Esophagus squamous epithelium (tissue), 5 donors: ENCODE results near the gene TNFRSF6B. TPM values are rescaled to one million over a fixed set of nuclear protein-coding genes. Genes with fewer than 3 reads are reported as not detected.
A peak's percentile ranks its signal among the peaks of the same experiment; 100 is the strongest.
"Not testable (repeated sequence)": the region's sequence is repeated elsewhere in the genome, so short reads cannot be mapped to it uniquely, and the experiment has no call there.

Experiments used
- DNase-seq: peaks from one replicate; lab custom pipeline; 2025; lab: John Stamatoyannopoulos, UW
- H3K27ac ChIP-seq, 4 donors: fragments of 200-600 bp; sonication (generic); one replicate each; pipeline ENCODE4 v1.5.1; 2016 to 2019; ENCODE audit warnings: mild to moderate bottlenecking in 1 of 4
- H3K27me3 ChIP-seq, 4 donors: fragments of 200-600 bp; sonication (generic); 1 replicate in 3 of 4; 2 replicates in 1 of 4; pipeline versions ENCODE4 v1.5.1 to v1.6.0; 2017 to 2021; ENCODE audit warnings: antibody characterized with exemption in 1 of 4
- H3K36me3 ChIP-seq, 3 donors: fragments of 200-600 bp; sonication (generic); one replicate each; pipeline ENCODE4 v1.5.1; 2016 to 2019
- H3K4me1 ChIP-seq, 3 donors: fragments of 200-600 bp; sonication (generic); one replicate each; pipeline ENCODE4 v1.5.1; 2017 to 2019
- H3K4me3 ChIP-seq, 4 donors: fragments of 200-600 bp; sonication (generic); 1 replicate in 3 of 4; 2 replicates in 1 of 4; pipeline ENCODE4 v1.5.1; 2016 to 2019; ENCODE audit warnings: mild to moderate bottlenecking in 2 of 4, moderate library complexity in 1 of 4
- H3K9me3 ChIP-seq, 3 donors: fragments of 200-600 bp; sonication (generic); one replicate each; pipeline ENCODE4 v1.5.1; 2016 to 2019
- CTCF ChIP-seq, 6 experiments: fragments of 450-650 bp in 4 of 6; fragments of 200-600 bp in 2 of 6; sonication (generic) in 2 of 6; IDR thresholded peaks; one replicate each; pipeline ENCODE4 v1.5.1; 2016 to 2019; ENCODE audit warnings: antibody characterized with exemption in 6 of 6, mild to moderate bottlenecking in 4 of 6, moderate library complexity in 4 of 6
- POLR2A ChIP-seq, 4 donors: fragments of 450-650 bp; IDR thresholded peaks; one replicate each; pipeline ENCODE4 v1.6.1; 2017; ENCODE audit warnings: antibody characterized with exemption in 4 of 4, mild to moderate bottlenecking in 4 of 4, moderate library complexity in 3 of 4
- WGBS, 2 donors: methylation state at CpG; one replicate each; pipeline ENCODE4 v1.1.5; 2018; 5-methylcytosine and 5-hydroxymethylcytosine counted together
- intact Hi-C: fragments of 100-400 bp; cut with DNase I; formaldehyde crosslinking; loops from one replicate; pipeline ENCODE4 v1.15.0; 2022
- total RNA-seq, 4 donors: library from RNA; depleted of rRNA; stranded (reverse); fragments of >200 nt; gene quantifications; one replicate each; pipeline ENCODE4 v1.1.0, GENCODE V29; 2016
- donor health status: DM: yes; HTN: yes; CAD: no.

TNFRSF6B gene
- total RNA-seq, 4 donors from 2014 or later = 2.5 to 15.2 (median 10.6) TPM

DNA sequence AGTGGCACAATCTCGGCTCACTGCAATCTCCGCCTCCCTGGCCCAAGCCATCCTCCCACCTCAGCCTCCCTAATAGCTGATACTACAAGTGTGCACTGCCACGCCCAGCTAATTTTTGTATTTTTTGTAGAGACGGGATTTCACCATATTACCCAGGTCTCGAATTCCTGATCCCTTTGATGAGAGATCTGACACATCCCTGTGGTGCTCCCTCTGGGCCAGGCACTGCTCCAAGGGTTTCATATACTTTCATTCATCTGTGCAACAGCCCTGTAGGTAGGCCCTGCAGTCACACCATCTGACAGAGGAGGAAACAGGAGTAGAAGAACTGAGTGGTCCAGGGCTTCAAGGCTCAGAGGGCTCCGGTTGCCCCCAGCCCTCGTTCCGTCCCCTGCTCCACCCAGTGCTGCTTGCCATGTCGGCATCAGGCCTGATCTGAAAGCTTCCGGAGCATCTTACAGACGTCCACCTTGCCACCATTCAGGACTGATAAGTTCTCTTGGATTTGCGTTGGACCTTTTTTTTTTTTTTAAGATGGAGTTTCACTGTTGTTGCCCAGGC lies 14.7 kb downstream of the TNFRSF6B start:
- H3K27me3 ChIP-seq = no peaks in the 10 kb centered on the region
- H3K36me3 ChIP-seq = peaks cover 0 to 76% (median 12%) of the 10 kb centered on the region in 3 donors
- WGBS, 2 donors = 78 to 79% methylated on average over 12 of the region's 12 CpGs
- intact Hi-C loops = no loop called here
- no peak for TF ChIP-seq CTCF (IDR thresholded peaks at IDR 0.05)
- TF ChIP-seq POLR2A (IDR thresholded peaks at IDR 0.05) = no peak
- H3K4me1 ChIP-seq = peaks cover 20 to 36% (median 21%) of the 10 kb centered on the region in 3 donors
- no peak overlapping the region for H3K4me3 ChIP-seq
- H3K9me3 ChIP-seq = peaks cover 0 to 14% (median 7%) of the 10 kb centered on the region in 3 donors
- DNase-seq = no peak
- H3K27ac ChIP-seq = no peak overlapping the region

GRCh38 chr20:63712191-63712590 lies 15.7 kb downstream of the TNFRSF6B start:
- Histone ChIP-seq H3K4me3 (no peak overlapping the region), H3K27ac (no peak overlapping the region), H3K4me1 (peaks cover 10 to 25% (median 14%) of the 10 kb centered on the region in 3 donors), H3K9me3 (peaks cover 0 to 14% (median 7%) of the 10 kb centered on the region in 3 donors), H3K36me3 (peaks cover 0 to 82% (median 9%) of the 10 kb centered on the region in 3 donors), H3K27me3 (no peaks in the 10 kb centered on the region)
- 92 to 100% methylated on average over 1 of the region's 1 CpG for WGBS, 2 donors
- intact Hi-C loops = no loop called here
- no peak for TF ChIP-seq POLR2A (IDR thresholded peaks at IDR 0.05)
- TF ChIP-seq CTCF (IDR thresholded peaks at IDR 0.05) = no peak
- no peak for DNase-seq

DNA sequence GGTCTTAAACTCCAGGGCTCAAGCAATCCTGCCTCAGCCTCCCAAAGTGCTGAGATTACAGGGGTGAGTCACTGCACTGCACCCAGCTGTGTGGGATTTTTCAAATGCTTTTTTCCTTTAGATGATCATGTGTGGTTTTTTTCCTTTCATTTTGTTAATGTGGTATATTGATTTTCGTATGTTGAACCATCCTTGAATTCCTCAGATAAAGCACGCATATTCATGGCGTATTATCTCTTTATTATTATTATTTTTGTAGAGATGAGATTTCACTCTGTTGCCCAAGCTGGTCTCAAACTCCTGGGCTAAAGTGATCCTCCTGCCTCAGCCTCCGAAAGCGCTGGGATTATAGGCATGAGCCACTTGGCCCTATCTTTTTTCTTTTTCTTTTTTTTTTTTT lies 18.4 kb downstream of the TNFRSF6B start:
- WGBS, 2 donors = 95 to 96% methylated on average over 5 of the region's 5 CpGs
- intact Hi-C loops = no loop called here
- H3K36me3 ChIP-seq = peaks cover 0 to 99% (median 16%) of the 10 kb centered on the region in 3 donors

DNA sequence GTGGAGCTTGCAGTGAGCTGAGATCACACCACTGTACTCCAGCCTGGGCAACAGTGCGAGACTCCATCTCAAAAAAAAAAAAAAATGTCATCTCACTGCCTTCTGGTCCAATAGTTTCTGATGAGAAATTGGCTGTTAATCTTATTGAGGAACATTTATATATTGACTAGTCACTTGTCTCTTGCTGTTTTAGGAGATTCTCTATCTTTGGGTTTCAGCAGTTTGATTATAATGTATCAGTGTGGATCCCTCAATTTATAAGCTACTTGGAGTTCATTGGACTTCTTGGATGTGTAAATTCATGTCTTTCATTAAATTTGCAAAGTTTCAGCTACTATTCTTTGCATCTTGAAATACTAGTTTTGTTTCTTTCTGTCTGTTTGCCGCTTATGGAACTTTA lies 22.5 kb downstream of the TNFRSF6B start:
- Histone ChIP-seq H3K4me1 (no peaks in the 10 kb centered on the region), H3K27ac (no peak overlapping the region), H3K36me3 (peaks cover 0 to 96% (median 20%) of the 10 kb centered on the region in 3 donors), H3K4me3 (no peak overlapping the region), H3K9me3 (peaks cover 0 to 29% (median 19%) of the 10 kb centered on the region in 3 donors), H3K27me3 (no peaks in the 10 kb centered on the region)
- no peak for TF ChIP-seq CTCF (IDR thresholded peaks at IDR 0.05)
- no peak for TF ChIP-seq POLR2A (IDR thresholded peaks at IDR 0.05)
- intact Hi-C loops = no loop called here
- no peak for DNase-seq
- WGBS, 2 donors = 98 to 100% methylated on average over 2 of the region's 2 CpGs

More for the DNA sequence above, 18.4 kb downstream of the TNFRSF6B start:
- H3K4me1 ChIP-seq = peaks cover 0 to 7% (median 0%) of the 10 kb centered on the region in 3 donors
- H3K9me3 ChIP-seq = peaks cover 0 to 29% (median 19%) of the 10 kb centered on the region in 3 donors
- no peak overlapping the region for H3K27ac ChIP-seq
- H3K27me3 ChIP-seq = no peaks in the 10 kb centered on the region
- DNase-seq = no peak
- no peak overlapping the region for H3K4me3 ChIP-seq
- TF ChIP-seq CTCF (IDR thresholded peaks at IDR 0.05) (no peak), POLR2A (IDR thresholded peaks at IDR 0.05) (no peak)

- H3K36me3 ChIP-seq = peaks cover 0 to 86% (median 7%) of the 10 kb centered on the region in 3 donors
- intact Hi-C loops, DNase-seq, H3K27ac ChIP-seq, H3K4me1 ChIP-seq, H3K4me3 ChIP-seq, H3K27me3 ChIP-seq: not testable (repeated sequence)
- WGBS, 2 donors = 68 to 84% methylated on average over 2 of the region's 2 CpGs
- peaks cover 0 to 34% (median 28%) of the 10 kb centered on the region in 3 donors for H3K9me3 ChIP-seq
Measured at GRCh38 chr20:63722967-63723622, 26.6 kb downstream of the TNFRSF6B start.

- intact Hi-C loops, H3K4me3 ChIP-seq, H3K9me3 ChIP-seq, H3K27me3 ChIP-seq, DNase-seq: not testable (repeated sequence)
- 80 to 88% methylated on average over 8 to 18 of the region's 18 CpGs for WGBS, 2 donors
- Histone ChIP-seq H3K4me1 (peaks cover 0 to 17% (median 5%) of the 10 kb centered on the region in 3 donors), H3K27ac (peak overlapping the region in 1 of 4 donors; percentile 18), H3K36me3 (peaks cover 0 to 61% (median 13%) of the 10 kb centered on the region in 3 donors)
Measured at GRCh38 chr20:63730189-63730733, 33.8 kb downstream of the TNFRSF6B start.
